OCI-LY7 (cell line): ENCODE results near the gene HSPB3.

Experiments used
- EZH2phosphoT487 ChIP-seq: fragments of 200-600 bp; sonication (generic); IDR thresholded peaks from 2 replicates; pipeline ENCODE4 v1.6.1; 2018; ENCODE audit warnings: low read depth, borderline replicate concordance, mild to moderate bottlenecking, mixed run types, antibody characterized with exemption, low read length, moderate library complexity, mixed read lengths
- TF ChIP-seq, protein P1 (sequence below): fragments of 200-600 bp; sonication (generic); conservative IDR thresholded peaks from 2 replicates; pipeline ENCODE4 v1.5.1; 2014; ENCODE audit warnings: mild to moderate bottlenecking, antibody characterized with exemption, low read length, moderate library complexity, mixed read lengths

DNA sequence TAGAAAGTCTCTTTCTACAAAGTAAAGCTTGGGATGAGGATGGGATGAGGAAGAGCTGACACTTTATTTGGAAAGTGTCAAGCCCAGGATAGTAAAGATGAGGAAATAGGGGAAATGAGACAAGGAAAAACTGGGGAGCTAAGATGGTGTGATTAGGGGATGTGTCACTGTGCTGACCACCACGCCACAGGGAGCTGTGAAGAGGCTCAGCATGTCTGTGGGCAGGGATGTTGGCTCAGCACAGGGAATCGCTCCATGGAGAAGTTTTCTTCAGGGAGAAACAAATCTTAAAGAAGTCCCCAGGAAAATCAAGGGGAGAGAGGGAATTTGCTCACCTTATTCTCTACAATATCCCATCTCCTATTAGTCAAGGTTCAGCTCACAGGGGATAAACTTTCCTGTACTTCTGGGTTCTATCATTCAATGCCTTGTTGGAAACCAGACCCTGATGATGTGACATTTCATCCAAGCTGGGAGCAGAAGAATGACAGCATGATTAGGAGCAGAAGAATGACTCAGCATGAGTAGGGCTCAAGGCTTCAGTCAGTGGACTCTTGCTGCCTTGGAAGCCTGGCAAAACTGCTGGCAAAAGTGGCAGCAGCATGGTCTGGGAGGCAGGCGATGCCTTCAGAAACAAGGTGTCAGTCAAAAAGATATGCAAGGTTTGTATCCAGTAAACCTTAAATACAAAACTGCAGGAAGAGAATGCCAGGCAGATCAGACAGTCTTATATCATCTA is 4.9 kb downstream of the HSPB3 start:
- TF ChIP-seq, protein P1, sequence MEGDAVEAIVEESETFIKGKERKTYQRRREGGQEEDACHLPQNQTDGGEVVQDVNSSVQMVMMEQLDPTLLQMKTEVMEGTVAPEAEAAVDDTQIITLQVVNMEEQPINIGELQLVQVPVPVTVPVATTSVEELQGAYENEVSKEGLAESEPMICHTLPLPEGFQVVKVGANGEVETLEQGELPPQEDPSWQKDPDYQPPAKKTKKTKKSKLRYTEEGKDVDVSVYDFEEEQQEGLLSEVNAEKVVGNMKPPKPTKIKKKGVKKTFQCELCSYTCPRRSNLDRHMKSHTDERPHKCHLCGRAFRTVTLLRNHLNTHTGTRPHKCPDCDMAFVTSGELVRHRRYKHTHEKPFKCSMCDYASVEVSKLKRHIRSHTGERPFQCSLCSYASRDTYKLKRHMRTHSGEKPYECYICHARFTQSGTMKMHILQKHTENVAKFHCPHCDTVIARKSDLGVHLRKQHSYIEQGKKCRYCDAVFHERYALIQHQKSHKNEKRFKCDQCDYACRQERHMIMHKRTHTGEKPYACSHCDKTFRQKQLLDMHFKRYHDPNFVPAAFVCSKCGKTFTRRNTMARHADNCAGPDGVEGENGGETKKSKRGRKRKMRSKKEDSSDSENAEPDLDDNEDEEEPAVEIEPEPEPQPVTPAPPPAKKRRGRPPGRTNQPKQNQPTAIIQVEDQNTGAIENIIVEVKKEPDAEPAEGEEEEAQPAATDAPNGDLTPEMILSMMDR: no peak
- no peak for TF ChIP-seq EZH2phosphoT487
